ENCODE results near the gene AKAP4. TPM values are rescaled to one million over a fixed set of nuclear protein-coding genes. Genes with fewer than 3 reads are reported as not detected.

The AKAP4 gene
- total and polyA plus RNA-seq, 2 of the 13 experiments (the other 11 are each of a cell fraction or from before 2014, with no cell fraction given) = not detected

GRCh38 chrX:50198348-50198747, 2.5 kb downstream of the AKAP4 start:
- H3K27me3 ChIP-seq (ENCODE audit: control insufficient read depth in 1 of 2, insufficient read depth in 2 of 2, low read length in 2 of 2) = no peaks in the 10 kb centered on the region
- no peak overlapping the region for H3K4me2 ChIP-seq (ENCODE audit: low read depth, low read length)
- ChIA-PET POLR2A (no interaction called here), CTCF (ENCODE audit: low intra/inter-chr PET ratio, low total read pairs) (no interaction called here)
- H3K27ac ChIP-seq (ENCODE audit: extremely low read length, insufficient read depth, low read length) = no peak overlapping the region
- no peaks in the 10 kb centered on the region for H3K9me3 ChIP-seq (ENCODE audit: low read length)
- TF ChIP-seq ZNF276 (CRISPR knock-in tag; IDR thresholded peaks at IDR 0.05; ENCODE audit: low read depth) (no peak), ZNF484 (CRISPR knock-in tag; IDR thresholded peaks at IDR 0.05; ENCODE audit: borderline replicate concordance, low read depth) (no peak), ESRRA (CRISPR knock-in tag; IDR thresholded peaks at IDR 0.05; ENCODE audit: low read depth) (no peak), SOX6 (IDR thresholded peaks at IDR 0.05) (no peak), SOX6 (CRISPR knock-in tag; IDR thresholded peaks at IDR 0.05) (no peak), ZNF224 (CRISPR knock-in tag; IDR thresholded peaks at IDR 0.05) (no peak), ZNF430 (CRISPR knock-in tag; IDR thresholded peaks at IDR 0.05) (no peak), RAD51 (IDR thresholded peaks at IDR 0.05; ENCODE audit: borderline replicate concordance) (no peak), HCFC1 (IDR thresholded peaks at IDR 0.05; ENCODE audit: low read depth, low read length) (no peak)
- DNase-seq (ENCODE audit: low spot score) = no peak
- no peaks in the 10 kb centered on the region for H3K79me2 ChIP-seq (ENCODE audit: insufficient read depth, low read length)
- no peaks in the 10 kb centered on the region for H4K20me1 ChIP-seq (ENCODE audit: insufficient read depth, low read length)
- no peak overlapping the region for H3K9ac ChIP-seq (ENCODE audit: insufficient read depth, low read depth, low read length)
- H3K4me3 ChIP-seq (replicated peaks in 1 of 3; ENCODE audit: insufficient read depth in 1 of 3, low read depth in 2 of 3, low read length in 3 of 3) = no peak overlapping the region
- 71% methylated on average over 4 of the region's 4 CpGs for WGBS (ENCODE audit: low lambda C conversion rate)
- no peaks in the 10 kb centered on the region for H3K36me3 ChIP-seq (replicated peaks in 1 of 2; ENCODE audit: control insufficient read depth in 1 of 2, insufficient read depth in 2 of 2, low read length in 2 of 2)
- no TSS peak for BruUV-seq (replicated peaks)
- H2AFZ ChIP-seq (ENCODE audit: low read length) = no peak overlapping the region
- in situ Hi-C loops (cut with HindIII; ENCODE audit: extremely low pct_ligation_motif_present, low pct_unique_long_range_greater_than_20kb) = no loop called here
- no peak for ATAC-seq
- intact Hi-C loops (cut with micrococcal nuclease; ENCODE audit: unreplicated experiment) = no loop called here
- peaks cover 16% of the 10 kb centered on the region for H3K4me1 ChIP-seq (ENCODE audit: insufficient read depth, low read length)
- FAIRE-seq = no peak
